Medulla oblongata (tissue), 1 donor: Measurements from ENCODE around the gene SYT13.

ENCODE experiments used
- DNase-seq: peaks from one replicate; pipeline ENCODE4 v3.0.0-alpha.2; 2015; ENCODE audit errors: extremely low spot score

SYT13 gene, protein sequence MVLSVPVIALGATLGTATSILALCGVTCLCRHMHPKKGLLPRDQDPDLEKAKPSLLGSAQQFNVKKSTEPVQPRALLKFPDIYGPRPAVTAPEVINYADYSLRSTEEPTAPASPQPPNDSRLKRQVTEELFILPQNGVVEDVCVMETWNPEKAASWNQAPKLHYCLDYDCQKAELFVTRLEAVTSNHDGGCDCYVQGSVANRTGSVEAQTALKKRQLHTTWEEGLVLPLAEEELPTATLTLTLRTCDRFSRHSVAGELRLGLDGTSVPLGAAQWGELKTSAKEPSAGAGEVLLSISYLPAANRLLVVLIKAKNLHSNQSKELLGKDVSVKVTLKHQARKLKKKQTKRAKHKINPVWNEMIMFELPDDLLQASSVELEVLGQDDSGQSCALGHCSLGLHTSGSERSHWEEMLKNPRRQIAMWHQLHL

DNA sequence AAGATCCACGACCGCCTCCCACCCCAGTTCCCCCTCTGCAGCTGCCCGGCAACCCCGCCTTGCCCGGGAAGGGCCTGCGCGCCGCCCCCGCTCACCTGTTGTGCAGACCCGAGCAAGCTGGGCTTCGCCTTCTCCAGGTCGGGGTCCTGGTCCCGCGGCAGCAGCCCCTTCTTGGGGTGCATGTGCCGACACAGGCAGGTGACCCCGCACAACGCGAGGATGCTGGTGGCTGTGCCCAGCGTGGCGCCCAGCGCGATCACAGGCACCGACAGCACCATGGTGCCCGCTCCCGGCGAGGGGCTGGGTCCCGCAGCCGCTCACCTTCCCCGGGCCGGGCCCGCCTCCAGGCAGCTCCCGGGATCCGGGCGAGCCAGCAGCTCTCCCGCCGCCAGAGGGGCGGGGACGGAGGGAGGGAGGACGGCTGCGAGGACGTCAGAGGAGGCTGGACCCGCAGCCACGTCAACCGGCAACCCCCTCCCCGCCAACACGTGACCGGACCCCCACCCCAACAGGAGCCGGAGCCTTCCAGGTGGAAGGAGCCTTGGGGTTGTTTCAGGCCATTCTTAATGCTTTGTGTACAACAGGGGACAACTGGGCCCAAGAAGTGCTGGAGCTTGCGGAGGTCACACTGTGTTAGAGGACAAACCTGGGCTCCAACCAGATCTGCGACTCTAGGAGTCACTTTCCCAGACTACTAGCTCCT, at the start of gene SYT13:
SYT13 (minus strand) TSS at position 412 of the 703 bp plus-strand sequence; CDS start at position 278, 134 bp downstream.
- no peak for DNase-seq

DNA sequence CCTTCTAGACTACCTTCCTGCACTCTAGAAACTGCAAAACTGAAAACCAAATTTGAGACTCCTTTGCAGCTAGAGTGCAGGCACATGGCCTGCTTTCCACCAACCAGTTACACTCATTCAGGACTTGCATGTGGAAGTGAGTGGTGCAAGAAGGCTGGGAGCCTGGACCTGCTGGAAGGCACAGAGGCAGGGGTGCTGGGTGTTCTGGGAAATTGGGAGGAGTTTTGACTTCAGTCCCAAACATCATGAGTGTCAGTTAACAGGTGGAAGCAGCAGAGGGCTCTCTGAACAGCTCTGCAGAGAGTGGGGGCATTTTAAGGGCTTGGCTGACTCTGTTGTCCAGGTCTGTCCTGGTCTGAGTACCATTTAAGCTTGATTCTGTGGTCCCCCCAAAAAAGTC, 49.3 kb upstream of the SYT13 start:
- DNase-seq = no peak

DNA sequence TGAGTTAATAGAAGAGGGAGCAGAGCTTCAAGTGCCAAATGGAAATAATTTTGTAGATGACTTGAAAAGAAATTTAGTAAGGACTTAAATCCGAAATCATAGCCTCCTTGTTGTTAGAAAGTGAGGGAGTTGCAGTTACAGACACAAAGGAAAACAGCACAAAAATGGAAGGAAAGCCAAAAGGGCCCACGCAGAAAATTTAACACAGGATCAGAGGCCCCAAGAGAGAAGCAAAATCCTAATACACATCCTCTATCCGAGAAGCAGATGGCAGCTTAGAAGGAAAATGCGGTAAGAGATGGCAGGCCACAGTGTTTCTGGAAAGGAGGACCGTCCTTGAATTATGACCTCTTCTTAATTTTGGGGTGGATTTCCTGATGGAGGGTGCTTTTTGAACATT, 48.7 kb upstream of the SYT13 start:
- DNase-seq = no peak

DNA sequence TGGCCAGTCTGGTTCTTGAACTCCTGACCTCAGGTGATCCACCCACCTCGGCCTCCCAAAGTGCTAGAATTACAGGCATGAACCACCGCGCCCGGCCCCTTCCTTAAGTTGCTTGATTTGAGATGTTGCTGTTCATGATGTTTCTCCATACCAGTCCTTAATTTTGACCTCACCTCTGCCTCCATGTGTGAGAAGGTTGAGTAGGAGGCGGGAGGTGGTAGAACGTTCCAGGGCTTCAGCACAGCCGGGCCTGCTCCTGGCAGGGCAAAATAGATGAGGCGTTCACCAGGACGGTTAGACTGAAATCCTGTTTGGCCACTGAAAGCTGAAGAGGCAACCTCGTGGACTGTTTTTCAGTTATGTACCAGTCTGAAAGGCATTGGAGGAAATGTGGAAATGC, 48.3 kb upstream of the SYT13 start:
- no peak for DNase-seq

DNA sequence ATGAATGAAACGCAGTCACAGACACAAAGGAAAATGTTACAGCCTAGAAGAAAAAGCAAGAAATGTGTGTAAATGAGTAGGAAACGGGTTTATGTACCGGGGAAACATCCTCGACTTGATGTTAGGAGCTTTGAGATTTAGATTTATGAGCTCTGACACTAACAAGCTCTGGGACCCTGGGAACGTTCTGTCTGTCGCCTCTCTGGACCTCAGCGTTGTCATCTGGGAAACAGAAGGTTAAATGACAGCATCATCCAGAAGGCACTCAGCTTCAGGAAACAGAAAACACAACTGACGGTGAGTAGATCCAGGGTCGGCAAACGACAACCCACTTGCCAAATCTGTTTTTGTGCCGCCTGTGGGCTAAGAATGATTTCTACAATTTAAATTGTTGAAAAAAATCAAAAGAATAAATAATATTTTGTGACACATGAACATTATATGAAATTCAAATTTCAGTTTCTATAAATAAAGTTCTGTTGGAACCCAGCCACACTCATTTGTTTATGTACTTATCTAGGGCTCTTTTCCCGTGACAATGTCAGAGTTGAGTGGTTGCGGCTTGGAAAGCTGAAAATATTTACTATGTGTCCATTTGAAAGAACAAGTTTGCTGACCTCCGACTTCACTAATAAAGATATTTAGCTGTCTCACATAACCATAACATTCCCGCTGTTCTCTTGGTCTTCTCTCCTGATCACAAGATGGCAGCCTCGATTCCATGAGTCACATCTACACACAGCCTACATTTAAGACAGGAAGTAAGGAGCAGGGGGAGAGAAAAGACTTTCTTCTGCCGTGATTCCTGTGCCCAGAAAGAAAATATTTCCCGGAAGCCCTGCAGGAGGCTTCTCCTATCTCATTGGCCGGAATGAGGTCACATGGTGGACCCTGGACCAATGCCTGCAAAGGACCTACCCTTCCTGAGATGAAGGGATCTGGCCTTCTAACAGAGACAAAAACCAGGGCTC, 47.1 kb upstream of the SYT13 start:
- no peak for DNase-seq

DNA sequence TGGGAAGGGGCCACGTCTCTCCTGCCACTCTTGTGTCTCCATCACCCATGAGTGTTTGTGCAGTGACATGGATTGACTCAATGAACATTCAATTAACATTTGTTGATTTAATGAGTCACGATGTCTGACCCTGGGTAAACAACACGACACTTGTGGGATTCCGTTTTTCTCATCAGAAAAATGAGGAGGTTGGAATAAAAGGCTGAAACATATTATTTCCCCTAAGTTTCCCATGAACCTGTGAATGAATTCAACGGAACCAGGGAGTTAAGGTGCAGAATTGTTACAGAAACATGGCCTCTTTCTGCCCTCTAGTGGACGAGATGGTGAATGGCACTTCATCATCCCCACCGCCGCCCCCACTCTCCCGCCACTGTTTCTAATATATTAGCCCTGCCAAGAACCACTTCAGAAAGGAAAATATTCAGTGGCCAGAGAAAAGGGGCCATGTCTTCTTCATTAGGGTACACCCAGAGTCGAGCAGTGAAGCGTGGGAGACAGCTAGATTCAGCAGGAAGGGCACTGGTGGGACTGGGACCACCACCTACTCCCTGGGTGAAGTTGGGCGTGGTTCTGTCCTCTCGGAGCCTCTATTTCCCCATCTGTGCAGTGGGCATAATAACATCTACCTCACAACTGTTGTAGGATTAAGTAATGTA, 46.3 kb upstream of the SYT13 start:
- DNase-seq = peak; percentile 45

DNA sequence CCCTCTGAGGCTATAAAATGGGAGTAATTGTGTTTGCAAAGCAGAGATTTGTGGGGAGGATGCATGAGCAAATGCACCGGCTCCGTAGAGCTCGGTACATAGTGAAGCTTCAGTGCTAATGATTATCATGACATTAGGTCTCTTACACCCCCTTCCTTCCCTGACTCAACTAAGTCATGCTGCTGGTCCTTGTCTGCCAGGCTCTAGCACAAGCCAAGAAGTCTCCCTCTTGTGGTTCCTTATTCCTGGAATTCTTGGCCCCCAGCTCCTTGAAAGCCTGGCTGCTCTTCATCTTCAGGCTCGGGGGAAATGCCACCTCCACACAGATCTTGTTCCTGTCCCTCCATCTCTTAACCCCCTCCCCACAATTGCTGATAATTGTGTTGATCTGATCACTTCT, 45.7 kb upstream of the SYT13 start:
- no peak for DNase-seq

DNA sequence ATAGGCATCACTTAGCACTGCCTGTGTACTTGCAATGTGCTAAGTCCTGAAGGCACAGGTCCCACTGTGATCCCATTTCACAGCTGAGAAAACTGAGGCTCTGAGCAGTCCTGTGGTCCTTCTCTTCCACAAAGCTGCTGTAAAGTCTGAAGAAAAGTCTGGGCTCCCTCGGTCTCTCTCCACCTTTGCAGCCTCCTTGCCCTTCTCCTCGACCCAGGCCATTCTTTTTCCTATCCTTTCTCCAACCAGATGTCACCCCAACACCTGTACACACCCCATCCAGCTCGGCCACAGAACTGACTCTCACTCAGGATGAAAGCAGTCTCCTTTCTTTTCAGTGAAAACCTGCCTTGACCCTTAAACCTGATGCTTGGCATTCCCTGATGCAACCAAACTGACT, 42.6 kb upstream of the SYT13 start:
- DNase-seq = no peak

DNA sequence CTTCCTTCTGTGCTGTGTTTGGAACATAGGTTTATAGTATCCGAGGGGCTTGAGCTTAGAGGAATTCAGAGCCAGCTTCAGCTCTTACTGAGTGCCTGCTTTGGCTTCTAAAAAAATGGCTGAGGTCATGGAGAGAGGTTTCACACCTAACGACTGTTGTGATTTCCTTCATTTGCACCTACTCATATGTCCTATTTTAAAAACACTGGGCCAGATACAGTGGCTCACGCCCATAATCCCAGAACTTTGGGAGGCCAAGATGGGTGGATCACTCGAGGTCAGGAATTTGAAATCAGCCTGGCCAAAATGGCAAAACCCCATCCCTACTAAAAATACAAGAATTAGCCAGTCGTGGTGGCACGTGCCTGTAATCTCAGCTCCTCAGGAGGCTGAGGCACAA, 38.3 kb upstream of the SYT13 start:
- no peak for DNase-seq

DNA sequence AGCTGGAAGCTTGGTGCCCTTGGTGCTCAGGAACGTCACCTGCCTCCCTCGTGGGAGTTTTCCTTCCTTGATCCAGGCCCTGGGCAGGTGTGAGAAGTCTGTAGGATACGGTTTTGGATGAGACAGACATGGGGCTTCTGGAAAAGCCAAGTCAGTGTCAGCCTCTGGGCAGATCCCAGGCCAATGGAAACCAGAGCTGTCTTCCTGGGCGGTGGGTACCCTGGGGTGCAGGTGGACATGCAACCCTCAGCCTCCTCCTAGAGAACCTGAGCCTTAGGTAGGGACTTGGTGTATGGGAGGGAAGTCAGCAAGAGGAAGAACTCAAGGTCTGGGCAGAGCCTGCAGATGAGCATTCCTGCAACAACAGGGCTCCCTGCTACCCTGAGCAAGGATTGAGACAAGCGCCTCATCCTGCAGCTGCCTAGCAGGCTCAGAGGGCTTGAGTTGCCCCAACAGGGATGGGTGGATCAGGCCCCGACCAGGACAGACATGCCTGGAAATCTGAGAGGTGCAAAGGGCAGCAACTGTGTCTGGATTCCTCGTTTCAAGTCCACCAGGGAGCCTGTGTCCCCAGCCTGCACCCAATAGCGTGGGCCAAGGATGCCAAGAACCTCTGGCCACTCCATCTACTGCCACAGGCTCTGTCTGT, 37.6 kb upstream of the SYT13 start:
- no peak for DNase-seq

DNA sequence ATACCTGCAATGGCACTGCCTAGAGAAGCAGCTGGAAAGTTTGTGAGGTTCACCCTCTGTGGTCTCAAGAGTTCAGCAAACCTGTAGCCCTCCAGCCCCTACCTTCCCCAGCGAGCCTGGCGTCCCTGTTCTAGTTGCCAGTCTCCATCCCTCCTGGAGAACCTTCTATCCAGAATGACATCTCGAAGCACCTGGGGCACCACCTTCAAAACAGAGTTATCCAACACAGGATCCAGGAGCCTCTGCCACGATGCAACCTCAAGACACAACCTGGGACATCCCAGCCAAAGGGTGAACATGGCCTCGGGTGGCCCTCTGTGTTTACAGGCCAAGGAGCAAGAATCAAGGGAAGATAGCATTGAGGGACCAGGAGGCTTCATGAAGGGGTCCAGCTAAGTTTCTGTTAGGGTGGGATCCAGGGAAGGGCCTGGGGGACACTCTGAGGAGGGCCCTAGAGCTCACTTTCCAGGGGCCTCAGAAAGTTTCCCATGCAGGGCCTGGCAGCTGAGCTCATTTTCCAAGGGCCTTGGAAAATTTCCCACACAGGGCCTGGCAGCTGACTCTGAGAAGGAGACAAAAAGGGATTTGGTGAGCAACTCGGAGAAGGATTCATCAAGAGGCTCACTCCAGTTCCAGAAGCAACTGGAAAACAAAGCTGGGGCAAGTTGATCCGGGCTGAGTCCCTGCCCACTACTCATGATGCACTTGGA, 36.9 kb upstream of the SYT13 start:
- peak; percentile 33 for DNase-seq

DNA sequence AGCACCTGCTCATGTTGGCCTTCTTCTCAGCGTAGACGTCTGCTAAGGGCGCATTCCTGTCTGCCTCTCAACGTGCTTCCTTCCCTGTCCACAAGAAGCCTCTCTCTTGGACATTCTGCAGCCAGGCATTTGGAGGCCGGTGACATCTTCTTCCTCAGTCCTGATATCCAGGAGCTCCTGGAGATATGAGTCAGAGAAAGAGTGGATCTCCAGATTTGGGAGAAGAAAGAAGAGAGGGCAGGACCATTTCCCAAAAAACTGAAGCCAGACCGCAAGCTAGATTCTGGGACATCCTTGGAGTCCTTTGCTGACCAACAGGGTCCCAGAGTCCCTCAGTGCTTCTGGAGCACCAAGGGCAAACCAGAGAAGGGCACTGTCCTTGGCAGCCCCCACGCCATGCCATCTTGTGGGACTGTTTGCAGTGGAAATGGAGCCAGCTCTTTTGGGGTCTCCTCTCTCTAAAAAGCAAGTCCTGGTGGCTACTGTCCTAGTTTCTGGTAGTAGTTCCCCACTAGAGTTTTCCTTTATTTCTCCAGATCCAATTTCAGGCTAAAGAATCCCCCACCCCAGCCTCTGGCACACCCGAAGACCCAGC, 36.1 kb upstream of the SYT13 start:
- no peak for DNase-seq

DNA sequence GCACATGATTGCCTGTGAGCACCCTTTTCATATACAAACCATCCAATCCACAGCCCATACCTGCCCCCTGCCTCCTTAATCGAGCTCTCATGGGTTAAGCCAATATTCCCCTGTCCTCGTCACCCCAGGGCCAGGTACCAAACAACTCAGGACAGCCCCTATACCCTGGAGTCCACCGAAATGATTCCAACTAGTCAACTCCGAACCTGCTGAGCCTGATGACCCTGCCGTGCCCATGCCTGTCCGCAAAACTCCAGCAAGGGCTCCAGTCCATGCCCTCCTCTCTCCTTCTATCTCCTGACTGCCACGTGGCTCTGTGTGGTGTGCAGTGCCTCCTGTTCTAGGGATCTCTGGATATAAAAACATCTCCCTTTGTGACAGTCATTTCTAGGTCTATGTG, 35.5 kb upstream of the SYT13 start:
- no peak for DNase-seq

DNA sequence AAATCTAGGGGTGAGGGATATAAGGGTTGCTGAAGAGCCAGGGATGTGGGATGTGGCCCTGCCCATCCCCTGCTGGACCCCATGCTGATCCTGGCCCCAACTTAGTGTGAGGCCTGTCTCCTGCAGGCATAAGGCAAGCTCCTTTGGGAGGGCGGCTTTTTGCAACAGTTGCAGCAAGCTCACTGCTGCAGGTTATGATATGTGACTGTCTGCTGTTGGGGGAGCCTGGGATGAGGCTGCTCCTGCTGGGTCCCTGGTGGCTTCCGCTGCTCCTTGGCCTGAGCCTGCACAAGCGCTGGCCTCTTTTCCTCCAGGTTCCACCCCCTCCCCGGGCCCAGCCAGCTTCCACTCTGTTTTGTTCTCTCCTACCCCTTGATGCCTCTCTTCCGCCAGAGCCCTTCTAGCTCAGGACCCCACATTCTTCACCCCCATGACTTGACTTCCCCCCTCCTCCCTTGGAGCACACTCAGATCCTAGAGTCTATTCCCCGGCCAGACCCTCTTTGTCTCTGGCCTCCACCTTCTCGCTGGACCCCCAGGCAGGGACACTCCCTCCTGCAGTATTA, 35.0 kb upstream of the SYT13 start:
- no peak for DNase-seq

DNA sequence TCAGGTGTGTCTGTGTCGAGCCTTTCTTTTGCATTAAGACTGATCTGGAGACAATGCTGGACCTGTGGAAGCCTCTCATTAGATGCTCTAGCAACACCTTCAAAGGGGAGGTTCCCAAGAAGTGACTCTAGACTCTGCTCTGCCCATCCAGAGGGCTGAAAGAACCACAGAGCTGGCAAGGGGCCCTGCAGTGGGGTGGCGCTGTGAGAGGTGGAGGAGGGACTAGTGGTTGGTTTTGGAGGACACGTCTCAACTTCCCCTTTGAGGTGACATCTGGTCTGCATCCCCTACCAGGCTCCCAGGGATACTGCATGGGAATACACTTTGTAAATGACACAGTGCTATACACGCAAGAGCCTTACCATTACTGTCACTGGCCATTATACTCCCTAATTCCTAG, 34.2 kb upstream of the SYT13 start:
- DNase-seq = no peak

DNA sequence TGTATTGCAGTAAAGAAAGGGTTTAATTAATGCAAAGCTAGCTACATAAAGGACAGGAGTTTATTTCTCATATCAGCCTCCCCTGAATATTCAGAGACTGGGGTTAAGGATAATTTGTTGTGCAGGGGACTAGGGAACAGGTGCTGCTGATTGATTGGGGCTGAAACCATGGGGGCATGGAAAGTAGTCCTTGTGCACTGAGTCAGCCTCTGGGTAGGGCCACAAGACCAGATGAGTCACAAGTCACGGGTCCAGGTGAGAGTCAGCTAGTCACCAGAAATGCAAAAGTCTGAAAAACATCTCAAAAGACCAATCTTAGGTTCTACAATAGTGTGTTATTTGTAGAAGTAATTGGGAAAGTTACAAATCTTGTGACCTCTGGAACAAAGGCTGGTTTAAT, 32.9 kb upstream of the SYT13 start:
- no peak for DNase-seq

DNA sequence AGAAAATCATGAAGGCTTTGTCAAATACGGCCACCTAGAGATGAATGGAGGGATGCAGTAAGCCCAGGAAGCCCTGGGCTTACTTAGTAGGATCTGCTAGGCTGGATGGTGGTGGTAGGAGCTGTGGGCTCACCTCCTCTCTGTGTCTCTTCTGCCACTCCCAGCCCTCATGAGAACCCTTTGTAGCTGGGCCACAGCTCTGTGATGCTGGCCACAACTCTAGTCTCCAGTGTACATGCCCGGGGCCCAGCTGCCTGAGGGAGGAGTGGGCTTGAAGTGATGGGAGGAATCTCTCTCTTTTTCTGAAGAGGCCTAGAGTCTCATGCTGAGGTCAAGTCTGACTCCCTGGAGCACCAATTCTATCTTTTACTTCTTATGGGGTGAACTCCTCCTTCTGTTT, 32.4 kb upstream of the SYT13 start:
- DNase-seq = no peak

DNA sequence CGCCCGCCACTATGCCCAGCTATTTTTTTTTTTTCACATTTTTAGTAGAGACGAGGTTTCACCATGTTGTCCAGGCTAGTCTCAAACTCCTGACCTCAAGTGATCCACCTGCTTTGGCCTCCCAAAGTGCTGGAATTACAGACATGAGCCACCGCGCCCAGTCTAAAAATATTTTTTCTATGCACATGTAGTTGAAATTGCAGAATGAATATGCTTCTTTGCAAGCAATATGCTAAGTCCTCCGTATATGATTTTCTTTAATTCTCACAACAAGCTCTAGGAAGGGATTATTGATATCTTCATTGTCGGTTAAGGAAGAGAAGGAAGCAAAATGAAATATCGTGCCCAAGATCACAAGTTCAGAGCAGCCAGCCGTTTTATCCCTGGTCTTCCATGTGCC, 30.1 kb upstream of the SYT13 start:
- no peak for DNase-seq

DNA sequence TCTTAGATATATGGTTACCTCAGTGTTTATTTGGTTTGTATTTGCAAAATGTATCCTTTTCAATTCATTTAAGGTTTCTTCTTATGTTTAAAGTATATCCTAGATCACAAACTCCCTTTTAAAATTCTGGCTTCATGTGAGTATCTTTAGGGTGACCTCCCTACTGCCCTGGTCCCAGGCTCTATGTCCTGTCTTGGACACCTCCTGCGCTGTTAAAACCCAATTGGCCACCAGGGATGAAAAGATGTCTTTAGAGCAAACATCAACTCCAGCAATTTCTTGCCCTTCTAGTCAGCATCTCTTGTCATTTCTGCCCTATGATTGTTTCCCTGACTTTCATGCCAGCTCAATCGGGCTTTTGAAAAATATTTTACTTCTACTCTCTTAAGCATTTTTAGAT, 28.8 kb upstream of the SYT13 start:
- DNase-seq = no peak
